OCI-LY7 (cell line): ENCODE data around the gene INPP5A. TPM values are rescaled to one million over a fixed set of nuclear protein-coding genes. Genes with fewer than 3 reads are reported as not detected.

Experiments used
- BruUV-seq: library from RNA; stranded (reverse); fragments of 400-500 nt; replicated peaks from 2 replicates; lab custom pipeline; 2021; lab: Mats Ljungman, UMichigan
- CTCF ChIA-PET: fragments of 300-600 bp; sonication (Branson Sonifier 250); formaldehyde crosslinking; loops from one replicate; lab custom pipeline; 2022; ENCODE audit warnings: antibody characterized with exemption; ENCODE audit not compliant: unreplicated experiment; lab: Charles Lee
- POLR2A ChIA-PET: fragments of 300-600 bp; sonication (Branson Sonifier 250); formaldehyde crosslinking; loops from one replicate; lab custom pipeline; 2022; ENCODE audit warnings: antibody characterized with exemption; lab: Charles Lee
- DNase-seq: peaks from one replicate; pipeline ENCODE4 v3.0.0-alpha.2; 2015; ENCODE audit warnings: low spot score
- H2AFZ ChIP-seq: fragments of 200-600 bp; sonication (generic), shearing (Covaris generic); 2 replicates; pipeline ENCODE4 v1.6.1; 2014; ENCODE audit warnings: mild to moderate bottlenecking, antibody characterized with exemption, low read length, moderate library complexity
- H3K27ac ChIP-seq: fragments of 200-600 bp; sonication (generic); 2 replicates; pipeline ENCODE4 v1.5.1; 2014; ENCODE audit warnings: mixed run types, low read depth, mild to moderate bottlenecking, moderate library complexity, low read length, inconsistent platforms; ENCODE audit not compliant: poor library complexity, severe bottlenecking
- H3K36me3 ChIP-seq: fragments of 200-600 bp; sonication (generic); 2 replicates; pipeline ENCODE4 v1.6.1; 2014; ENCODE audit warnings: mild to moderate bottlenecking, antibody characterized with exemption, low read length, moderate library complexity, mixed read lengths; ENCODE audit not compliant: insufficient read depth
- H3K4me1 ChIP-seq: fragments of 200-600 bp; sonication (generic); 2 replicates; pipeline ENCODE4 v1.5.1; 2014; ENCODE audit warnings: mild to moderate bottlenecking, low read length; ENCODE audit not compliant: insufficient read depth, poor library complexity, severe bottlenecking
- H3K4me2 ChIP-seq: fragments of 200-600 bp; sonication (generic); 2 replicates; pipeline ENCODE4 v1.6.1; 2014; ENCODE audit warnings: mild to moderate bottlenecking, low read length
- H3K4me3 ChIP-seq: fragments of 200-600 bp; sonication (generic); 2 replicates; pipeline ENCODE4 v1.5.1; 2014; ENCODE audit warnings: mild to moderate bottlenecking, low read depth, low read length; ENCODE audit not compliant: poor library complexity, severe bottlenecking
- H3K79me2 ChIP-seq: fragments of 200-600 bp; sonication (generic); 2 replicates; pipeline ENCODE4 v1.6.1; 2016; ENCODE audit warnings: low read depth, mild to moderate bottlenecking, low read length, moderate library complexity, mixed read lengths; ENCODE audit not compliant: insufficient read depth
- H3K9me2 ChIP-seq: fragments of 200-600 bp; sonication (generic); 2 replicates; pipeline ENCODE4 v1.6.1; 2016; ENCODE audit warnings: mild to moderate bottlenecking, low read length, mixed read lengths; ENCODE audit not compliant: insufficient read depth
- H3K9me3 ChIP-seq: fragments of 200-600 bp; sonication (generic); 2 replicates; pipeline ENCODE4 v1.6.1; 2014; ENCODE audit warnings: mild to moderate bottlenecking, mixed run types, low read length, mixed read lengths
- H4K20me1 ChIP-seq: fragments of 200-600 bp; sonication (generic); 2 replicates; pipeline ENCODE4 v1.6.1; 2014; ENCODE audit warnings: mild to moderate bottlenecking, antibody characterized with exemption, low read length, moderate library complexity, mixed read lengths; ENCODE audit not compliant: insufficient read depth
- EZH2phosphoT487 ChIP-seq: fragments of 200-600 bp; sonication (generic); IDR thresholded peaks from 2 replicates; pipeline ENCODE4 v1.6.1; 2018; ENCODE audit warnings: low read depth, borderline replicate concordance, mild to moderate bottlenecking, mixed run types, antibody characterized with exemption, low read length, moderate library complexity, mixed read lengths
- intact Hi-C: fragments of 100-400 bp; cut with micrococcal nuclease; formaldehyde crosslinking; loops from one replicate; pipeline ENCODE4 v1.10.0; 2022; ENCODE audit not compliant: unreplicated experiment
- total RNA-seq, 2 experiments: library from RNA; depleted of rRNA in 1 of 2; stranded (reverse); fragments of >200 nt in 1 of 2; shearing (Covaris generic) in 1 of 2; gene quantifications; 2 replicates each; pipeline ENCODE4 v1.2.3, GENCODE V29; 2014 to 2022
- TF ChIP-seq, protein P1 (sequence below): fragments of 200-600 bp; sonication (generic); conservative IDR thresholded peaks from 2 replicates; pipeline ENCODE4 v1.5.1; 2014; ENCODE audit warnings: mild to moderate bottlenecking, antibody characterized with exemption, low read length, moderate library complexity, mixed read lengths

INPP5A gene
- total RNA-seq, 2 experiments from 2014 or later = 14.5 to 18.4 TPM

DNA sequence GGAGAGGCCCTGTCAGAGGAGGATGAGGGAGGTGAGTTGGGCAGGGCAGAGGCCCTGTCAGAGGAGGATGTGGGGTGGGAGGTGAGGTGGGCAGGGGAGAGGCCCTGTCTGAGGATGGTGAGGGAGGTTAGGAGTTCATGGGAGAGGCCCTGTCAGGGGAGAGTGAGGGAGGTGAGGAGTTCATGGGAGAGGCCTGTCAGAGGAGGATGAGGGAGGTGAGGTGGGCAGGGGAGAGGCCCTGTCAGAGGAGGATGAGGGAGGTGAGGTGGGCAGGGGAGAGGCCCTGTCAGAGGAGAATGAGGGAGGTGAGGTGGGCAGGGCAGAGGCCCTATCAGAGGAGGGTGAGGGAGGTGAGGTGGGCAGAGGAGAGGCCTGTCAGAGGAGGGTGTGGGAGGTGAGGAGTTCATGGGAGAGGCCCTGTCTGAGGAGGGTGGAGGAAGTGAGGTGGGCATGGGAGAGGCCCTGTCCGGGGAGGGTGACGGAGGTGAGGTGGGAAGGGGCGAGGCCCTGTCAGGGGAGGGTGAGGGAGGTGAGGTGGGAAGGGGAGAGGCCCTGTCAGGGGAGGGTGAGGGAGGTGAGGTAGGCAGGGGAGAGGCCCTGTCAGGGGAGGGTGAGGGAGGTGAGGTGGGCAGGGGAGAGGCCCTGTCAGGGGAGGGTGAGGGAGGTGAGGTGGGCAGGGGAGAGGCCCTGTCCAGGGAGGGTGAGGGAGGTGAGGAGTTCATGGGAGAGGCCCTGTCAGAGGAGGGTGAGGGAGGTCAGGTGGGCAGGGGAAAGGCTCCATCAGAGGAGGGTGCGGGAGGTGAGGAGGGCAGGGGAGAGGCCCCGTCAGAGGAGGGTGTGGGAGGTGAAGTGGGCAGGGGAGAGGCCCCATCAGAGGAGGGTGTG lies 73.7 kb downstream of the INPP5A start:
- Histone ChIP-seq H3K27ac (no peak overlapping the region), H3K4me1 (no peaks in the 10 kb centered on the region), H3K4me2 (no peak overlapping the region), H3K4me3 (no peak overlapping the region), H2AFZ (no peak overlapping the region), H4K20me1 (no peaks in the 10 kb centered on the region), H3K9me2 (no peaks in the 10 kb centered on the region), H3K79me2 (no peaks in the 10 kb centered on the region), H3K9me3 (no peaks in the 10 kb centered on the region), H3K36me3 (no peaks in the 10 kb centered on the region)
- TF ChIP-seq, protein P1, sequence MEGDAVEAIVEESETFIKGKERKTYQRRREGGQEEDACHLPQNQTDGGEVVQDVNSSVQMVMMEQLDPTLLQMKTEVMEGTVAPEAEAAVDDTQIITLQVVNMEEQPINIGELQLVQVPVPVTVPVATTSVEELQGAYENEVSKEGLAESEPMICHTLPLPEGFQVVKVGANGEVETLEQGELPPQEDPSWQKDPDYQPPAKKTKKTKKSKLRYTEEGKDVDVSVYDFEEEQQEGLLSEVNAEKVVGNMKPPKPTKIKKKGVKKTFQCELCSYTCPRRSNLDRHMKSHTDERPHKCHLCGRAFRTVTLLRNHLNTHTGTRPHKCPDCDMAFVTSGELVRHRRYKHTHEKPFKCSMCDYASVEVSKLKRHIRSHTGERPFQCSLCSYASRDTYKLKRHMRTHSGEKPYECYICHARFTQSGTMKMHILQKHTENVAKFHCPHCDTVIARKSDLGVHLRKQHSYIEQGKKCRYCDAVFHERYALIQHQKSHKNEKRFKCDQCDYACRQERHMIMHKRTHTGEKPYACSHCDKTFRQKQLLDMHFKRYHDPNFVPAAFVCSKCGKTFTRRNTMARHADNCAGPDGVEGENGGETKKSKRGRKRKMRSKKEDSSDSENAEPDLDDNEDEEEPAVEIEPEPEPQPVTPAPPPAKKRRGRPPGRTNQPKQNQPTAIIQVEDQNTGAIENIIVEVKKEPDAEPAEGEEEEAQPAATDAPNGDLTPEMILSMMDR = no peak
- no peak for TF ChIP-seq EZH2phosphoT487
- CTCF ChIA-PET = no interaction called here
- no peak for DNase-seq
- intact Hi-C loops = no loop called here
- POLR2A ChIA-PET = no interaction called here
- BruUV-seq = no TSS peak

DNA sequence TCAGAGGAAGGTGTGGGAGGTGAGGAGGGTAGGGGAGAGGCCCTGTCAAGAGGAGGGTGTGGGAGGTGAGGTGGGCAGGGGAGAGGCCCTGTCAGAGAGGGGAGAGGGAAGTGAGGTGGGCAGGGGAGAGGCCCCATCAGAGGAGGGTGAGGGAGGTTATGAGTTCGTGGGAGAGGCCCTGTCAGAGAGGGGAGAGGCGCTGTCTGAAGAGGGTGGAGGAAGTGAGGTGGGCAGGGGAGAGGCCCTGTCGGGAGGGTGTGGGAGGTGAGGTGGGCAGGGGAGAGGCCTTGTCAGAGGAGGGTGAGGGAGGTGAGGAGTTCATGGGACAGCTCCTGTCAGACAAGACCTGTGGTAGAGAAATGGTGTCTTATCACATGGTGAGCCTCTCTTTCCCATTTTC lies 74.4 kb downstream of the INPP5A start:
- no peaks in the 10 kb centered on the region for H3K79me2 ChIP-seq
- no peaks in the 10 kb centered on the region for H3K36me3 ChIP-seq
- intact Hi-C loops = no loop called here
- no TSS peak for BruUV-seq
- H2AFZ ChIP-seq = no peak overlapping the region
- H3K4me1 ChIP-seq = no peaks in the 10 kb centered on the region
- no peaks in the 10 kb centered on the region for H3K9me3 ChIP-seq
- H3K9me2 ChIP-seq = no peaks in the 10 kb centered on the region
- TF ChIP-seq, protein P1 = no peak
- no peak for TF ChIP-seq EZH2phosphoT487
- no peak overlapping the region for H3K4me3 ChIP-seq
- CTCF ChIA-PET = no interaction called here
- POLR2A ChIA-PET = no interaction called here
- DNase-seq = no peak
- no peaks in the 10 kb centered on the region for H4K20me1 ChIP-seq
- H3K27ac ChIP-seq = no peak overlapping the region
- H3K4me2 ChIP-seq = no peak overlapping the region
